Measurements from ENCODE around the gene ING3.

The ING3 gene

DNA sequence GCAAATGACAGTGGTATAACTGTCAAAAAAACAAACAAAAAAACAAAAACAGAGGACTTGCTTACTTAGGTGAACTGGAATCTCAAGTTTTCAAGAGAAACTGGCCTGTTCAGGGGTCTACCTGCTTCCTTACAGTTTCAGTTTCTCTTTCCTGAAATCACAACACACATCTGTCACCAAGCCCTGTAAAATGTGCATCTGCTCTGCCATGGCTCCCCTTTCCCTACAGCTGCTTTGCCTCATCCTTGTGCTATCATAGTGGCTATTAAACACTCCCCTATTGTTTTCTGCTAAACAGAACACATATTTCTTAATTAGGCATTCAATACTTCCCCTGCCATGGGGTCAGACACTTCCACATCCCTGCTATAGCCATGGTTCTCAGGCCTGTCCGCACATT lies 75.6 kb downstream of the ING3 start:
- Histone ChIP-seq H3K36me3 (ENCODE audit: control insufficient read depth in 2 of 2, insufficient read depth in 1 of 2, low read length in 2 of 2) (no peaks in the 10 kb centered on the region), H3K27ac (ENCODE audit: extremely low read depth, low read depth, low read length) (no peak overlapping the region), H3K4me3 (ENCODE audit: low read depth, low read length) (no peak overlapping the region), H3K9me3 (ENCODE audit: control insufficient read depth, insufficient read depth, low read depth, low read length) (no peaks in the 10 kb centered on the region), H3K4me1 (ENCODE audit: control insufficient read depth, insufficient read depth, low read length) (peaks cover 17% of the 10 kb centered on the region)
- ChIA-PET POLR2A (no interaction called here), CTCF (interaction anchor here (0.7 kb wide), 1 partner anchor 13 kb away, joined by 5 read pairs; no protein-coding TSS in a partner anchor)
- TF ChIP-seq ZNF175 (tag by site-specific recombination; IDR thresholded peaks at IDR 0.05) (no peak), ZNF214 (tag by site-specific recombination; IDR thresholded peaks at IDR 0.05; ENCODE audit: borderline replicate concordance) (no peak), SETDB1 (IDR thresholded peaks at IDR 0.05; ENCODE audit: insufficient read length, low read length) (peak; percentile 33), ZNF48 (tag by site-specific recombination; IDR thresholded peaks at IDR 0.05) (no peak)

DNA sequence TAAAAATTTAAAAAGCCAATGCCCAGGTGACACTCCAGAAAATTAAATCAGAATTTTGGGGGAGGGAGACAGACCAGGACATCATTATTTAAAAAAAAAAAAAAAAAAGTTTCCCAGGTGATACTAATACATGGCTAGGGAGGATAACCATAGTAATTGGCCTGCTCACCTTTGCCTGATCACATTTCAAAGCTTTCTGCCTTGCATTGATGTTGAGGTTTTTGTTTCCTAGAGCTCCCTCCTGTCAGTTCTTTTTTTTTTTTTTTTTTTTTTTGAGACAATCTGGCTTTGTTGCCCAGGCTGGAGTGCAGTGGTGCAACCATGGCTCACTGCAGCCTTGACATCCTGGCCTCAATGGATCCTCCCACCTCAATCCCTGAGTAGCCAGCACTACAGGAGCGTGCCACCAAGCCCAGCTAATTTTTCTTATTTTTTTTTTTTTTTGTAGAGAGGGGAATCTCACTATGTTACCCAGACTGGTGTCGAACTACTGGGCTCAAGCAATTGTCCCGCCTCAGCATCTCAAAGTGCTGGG lies 76.1 kb downstream of the ING3 start:
- no peaks in the 10 kb centered on the region for H3K9me3 ChIP-seq (ENCODE audit: control insufficient read depth, insufficient read depth, low read depth, low read length)
- no peak overlapping the region for H3K27ac ChIP-seq (ENCODE audit: extremely low read depth, low read depth, low read length)
- peaks cover 17% of the 10 kb centered on the region for H3K4me1 ChIP-seq (ENCODE audit: control insufficient read depth, insufficient read depth, low read length)
- H3K4me3 ChIP-seq (ENCODE audit: low read depth, low read length) = no peak overlapping the region
- no peaks in the 10 kb centered on the region for H3K36me3 ChIP-seq (ENCODE audit: control insufficient read depth in 2 of 2, insufficient read depth in 1 of 2, low read length in 2 of 2)
- ChIA-PET CTCF (interaction anchor here (0.7 to 1.7 kb wide), 3 partner anchors 12 to 39 kb away, joined by 5 to 9 read pairs (median 7); no protein-coding TSS in a partner anchor), POLR2A (no interaction called here)
- TF ChIP-seq ZNF341 (tag by site-specific recombination; IDR thresholded peaks at IDR 0.05; ENCODE audit: low read depth) (no peak), BCL11A (tag by site-specific recombination; IDR thresholded peaks at IDR 0.05; ENCODE audit: low read depth) (no peak), ZBTB1 (tag by site-specific recombination; IDR thresholded peaks at IDR 0.05) (no peak), ZNF2 (tag by site-specific recombination; IDR thresholded peaks at IDR 0.05) (no peak), ZBTB8A (tag by site-specific recombination; IDR thresholded peaks at IDR 0.05) (no peak)
- TF ChIP-seq, protein P1, sequence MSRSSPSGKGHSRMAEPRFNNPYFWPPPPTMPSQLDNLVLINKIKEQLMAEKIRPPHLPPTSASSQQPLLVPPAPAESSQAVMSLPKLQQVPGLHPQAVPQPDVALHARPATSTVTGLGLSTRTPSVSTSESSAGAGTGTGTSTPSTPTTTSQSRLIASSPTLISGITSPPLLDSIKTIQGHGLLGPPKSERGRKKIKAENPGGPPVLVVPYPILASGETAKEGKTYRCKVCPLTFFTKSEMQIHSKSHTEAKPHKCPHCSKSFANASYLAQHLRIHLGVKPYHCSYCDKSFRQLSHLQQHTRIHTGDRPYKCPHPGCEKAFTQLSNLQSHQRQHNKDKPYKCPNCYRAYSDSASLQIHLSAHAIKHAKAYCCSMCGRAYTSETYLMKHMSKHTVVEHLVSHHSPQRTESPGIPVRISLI (tag by site-specific recombination; IDR thresholded peaks at IDR 0.05) = peak; percentile 62; the same call in 1 of the 2 replicates
- TF ChIP-seq, protein P2, sequence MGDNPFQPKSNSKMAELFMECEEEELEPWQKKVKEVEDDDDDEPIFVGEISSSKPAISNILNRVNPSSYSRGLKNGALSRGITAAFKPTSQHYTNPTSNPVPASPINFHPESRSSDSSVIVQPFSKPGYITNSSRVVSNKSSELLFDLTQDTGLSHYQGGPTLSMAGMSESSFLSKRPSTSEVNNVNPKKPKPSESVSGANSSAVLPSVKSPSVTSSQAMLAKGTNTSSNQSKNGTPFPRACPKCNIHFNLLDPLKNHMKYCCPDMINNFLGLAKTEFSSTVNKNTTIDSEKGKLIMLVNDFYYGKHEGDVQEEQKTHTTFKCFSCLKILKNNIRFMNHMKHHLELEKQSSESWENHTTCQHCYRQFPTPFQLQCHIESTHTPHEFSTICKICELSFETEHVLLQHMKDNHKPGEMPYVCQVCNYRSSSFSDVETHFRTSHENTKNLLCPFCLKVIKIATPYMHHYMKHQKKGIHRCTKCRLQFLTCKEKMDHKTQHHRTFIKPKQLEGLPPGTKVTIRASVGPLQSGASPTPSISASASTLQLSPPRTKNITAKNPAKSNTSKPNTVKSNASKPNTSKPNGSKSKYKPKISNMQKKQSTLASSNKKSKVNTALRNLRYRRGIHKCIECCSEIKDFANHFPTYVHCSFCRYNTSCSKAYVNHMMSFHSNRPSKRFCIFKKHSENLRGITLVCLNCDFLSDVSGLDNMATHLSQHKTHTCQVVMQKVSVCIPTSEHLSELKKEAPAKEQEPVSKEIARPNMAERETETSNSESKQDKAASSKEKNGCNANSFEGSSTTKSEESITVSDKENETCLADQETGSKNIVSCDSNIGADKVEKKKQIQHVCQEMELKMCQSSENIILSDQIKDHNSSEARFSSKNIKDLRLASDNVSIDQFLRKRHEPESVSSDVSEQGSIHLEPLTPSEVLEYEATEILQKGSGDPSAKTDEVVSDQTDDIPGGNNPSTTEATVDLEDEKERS (tag by site-specific recombination; IDR thresholded peaks at IDR 0.05) = no peak
- TF ChIP-seq, protein P3, sequence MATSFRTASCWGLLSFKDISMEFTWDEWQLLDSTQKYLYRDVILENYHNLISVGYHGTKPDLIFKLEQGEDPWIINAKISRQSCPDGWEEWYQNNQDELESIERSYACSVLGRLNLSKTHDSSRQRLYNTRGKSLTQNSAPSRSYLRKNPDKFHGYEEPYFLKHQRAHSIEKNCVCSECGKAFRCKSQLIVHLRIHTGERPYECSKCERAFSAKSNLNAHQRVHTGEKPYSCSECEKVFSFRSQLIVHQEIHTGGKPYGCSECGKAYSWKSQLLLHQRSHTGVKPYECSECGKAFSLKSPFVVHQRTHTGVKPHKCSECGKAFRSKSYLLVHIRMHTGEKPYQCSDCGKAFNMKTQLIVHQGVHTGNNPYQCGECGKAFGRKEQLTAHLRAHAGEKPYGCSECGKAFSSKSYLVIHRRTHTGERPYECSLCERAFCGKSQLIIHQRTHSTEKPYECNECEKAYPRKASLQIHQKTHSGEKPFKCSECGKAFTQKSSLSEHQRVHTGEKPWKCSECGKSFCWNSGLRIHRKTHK (tag by site-specific recombination; IDR thresholded peaks at IDR 0.05) = no peak
